H9 (cell line): ENCODE results near the gene ATG4B. TPM values are rescaled to one million over a fixed set of nuclear protein-coding genes. Genes with fewer than 3 reads are reported as not detected.

Experiments used
- DNase-seq: peaks from one replicate; pipeline ENCODE4 v3.0.0-alpha.2; 2017
- H2AFZ ChIP-seq: one replicate; pipeline ENCODE4 v1.6.1; 2013; ENCODE audit warnings: mild to moderate bottlenecking, low read length, control low read depth, moderate library complexity
- H2AK5ac ChIP-seq: 2 replicates; pipeline ENCODE4 v1.6.1; 2013; ENCODE audit warnings: low read length, control low read depth, mixed read lengths; ENCODE audit not compliant: insufficient read length
- H2BK120ac ChIP-seq: one replicate; pipeline ENCODE4 v1.6.1; 2013; ENCODE audit warnings: low read depth, mild to moderate bottlenecking, low read length, control low read depth, inconsistent platforms; ENCODE audit not compliant: poor library complexity, severe bottlenecking
- H2BK12ac ChIP-seq: 2 replicates; pipeline ENCODE4 v1.6.1; 2013; ENCODE audit warnings: low read length, control low read depth, mixed read lengths, low read depth; ENCODE audit not compliant: insufficient read length
- H2BK15ac ChIP-seq: 2 replicates; pipeline ENCODE4 v1.6.1; 2013; ENCODE audit warnings: low read depth, low read length, control low read depth
- H2BK20ac ChIP-seq: one replicate; pipeline ENCODE4 v1.6.1; 2013; ENCODE audit warnings: low read depth, mild to moderate bottlenecking, low read length, control low read depth, inconsistent platforms; ENCODE audit not compliant: poor library complexity, severe bottlenecking
- H2BK5ac ChIP-seq: 2 replicates; pipeline ENCODE4 v1.6.1; 2013; ENCODE audit warnings: low read length, control low read depth, mixed read lengths; ENCODE audit not compliant: insufficient read length
- H3K14ac ChIP-seq: 2 replicates; pipeline ENCODE4 v1.6.1; 2013; ENCODE audit warnings: low read length, control low read depth; ENCODE audit not compliant: insufficient read depth
- H3K18ac ChIP-seq: 2 replicates; pipeline ENCODE4 v1.6.1; 2013; ENCODE audit warnings: low read depth, mild to moderate bottlenecking, mixed read lengths, low read length, control low read depth; ENCODE audit not compliant: insufficient read length
- H3K23ac ChIP-seq: 2 replicates; pipeline ENCODE4 v1.6.1; 2013; ENCODE audit warnings: low read length, control low read depth, mixed read lengths, low read depth; ENCODE audit not compliant: insufficient read length
- H3K23me2 ChIP-seq: 2 replicates; pipeline ENCODE4 v1.6.1; 2013; ENCODE audit warnings: low read depth, mild to moderate bottlenecking, mixed read lengths, low read length, control low read depth; ENCODE audit not compliant: insufficient read length, poor library complexity, severe bottlenecking
- H3K27ac ChIP-seq: 2 replicates; pipeline ENCODE4 v1.5.1; 2013; ENCODE audit warnings: low read length, control low read depth, mixed read lengths, low read depth; ENCODE audit not compliant: insufficient read length
- H3K27me3 ChIP-seq: 2 replicates; pipeline ENCODE4 v1.6.1; 2013; ENCODE audit warnings: low read length, control low read depth, inconsistent platforms; ENCODE audit not compliant: insufficient read depth
- H3K4ac ChIP-seq: 2 replicates; pipeline ENCODE4 v1.6.1; 2013; ENCODE audit warnings: low read depth, mild to moderate bottlenecking, control low read depth, inconsistent platforms, low read length, moderate library complexity
- H3K4me1 ChIP-seq: 2 replicates; pipeline ENCODE4 v1.6.1; 2013; ENCODE audit warnings: low read length, control low read depth, inconsistent platforms; ENCODE audit not compliant: insufficient read depth
- H3K4me2 ChIP-seq: 2 replicates; pipeline ENCODE4 v1.6.1; 2013; ENCODE audit warnings: low read length, control low read depth, mixed read lengths; ENCODE audit not compliant: insufficient read length, insufficient read depth
- H3K56ac ChIP-seq: 2 replicates; pipeline ENCODE4 v1.6.1; 2013; ENCODE audit warnings: low read depth, mild to moderate bottlenecking, mixed read lengths, low read length, control low read depth; ENCODE audit not compliant: insufficient read length
- H3K79me1 ChIP-seq: 2 replicates; pipeline ENCODE4 v1.6.1; 2013; ENCODE audit warnings: low read depth, mild to moderate bottlenecking, moderate library complexity, low read length, control low read depth, inconsistent platforms; ENCODE audit not compliant: insufficient read depth, poor library complexity, severe bottlenecking
- H3K79me2 ChIP-seq: 2 replicates; pipeline ENCODE4 v1.6.1; 2013; ENCODE audit warnings: low read length, control low read depth, inconsistent platforms; ENCODE audit not compliant: insufficient read depth
- H3K9ac ChIP-seq: 2 replicates; pipeline ENCODE4 v1.6.1; 2013; ENCODE audit warnings: low read length, control low read depth, mixed read lengths; ENCODE audit not compliant: insufficient read length; ENCODE audit errors: extremely low read depth
- H3K9me3 ChIP-seq: one replicate; pipeline ENCODE4 v1.6.1; 2013; ENCODE audit warnings: low read depth, low read length, inconsistent platforms; ENCODE audit not compliant: control insufficient read depth
- H3T11ph ChIP-seq: one replicate; pipeline ENCODE4 v1.6.1; 2013; ENCODE audit warnings: mild to moderate bottlenecking, low read length, control low read depth, inconsistent platforms
- H4K20me1 ChIP-seq: one replicate; pipeline ENCODE4 v1.6.1; 2013; ENCODE audit not compliant: control insufficient read depth, insufficient read length, insufficient read depth
- H4K5ac ChIP-seq: 2 replicates; pipeline ENCODE4 v1.6.1; 2013; ENCODE audit warnings: low read depth, mild to moderate bottlenecking, mixed read lengths, low read length, control low read depth; ENCODE audit not compliant: insufficient read length
- H4K8ac ChIP-seq: replicated peaks from 2 replicates; pipeline ENCODE4 v1.6.1; 2013; ENCODE audit warnings: low read length, control low read depth, mixed read lengths, low read depth; ENCODE audit not compliant: insufficient read length
- H4K91ac ChIP-seq: 2 replicates; pipeline ENCODE4 v1.6.1; 2013; ENCODE audit warnings: low read depth, mild to moderate bottlenecking, moderate library complexity, mixed read lengths, low read length, control low read depth; ENCODE audit not compliant: insufficient read length
- H3K27ac Mint-ChIP-seq, 3 experiments: 2 replicates in 2 of 3; 3 replicates in 1 of 3; pipeline ENCODE4 v1.8.0; 2020 to 2021; ENCODE audit warnings: mixed read lengths in 3 of 3, mild to moderate bottlenecking in 1 of 3, moderate library complexity in 1 of 3
- H3K27me3 Mint-ChIP-seq: 2 replicates; pipeline ENCODE4 v1.8.0; 2021; ENCODE audit warnings: low read depth, mild to moderate bottlenecking, moderate library complexity, mixed read lengths
- H3K36me3 Mint-ChIP-seq, 3 experiments: 2 replicates in 2 of 3; 3 replicates in 1 of 3; pipeline ENCODE4 v1.8.0; 2020 to 2021; ENCODE audit warnings: low read depth in 3 of 3, mixed read lengths in 3 of 3; ENCODE audit not compliant: insufficient read depth in 1 of 3
- H3K4me1 Mint-ChIP-seq, 2 experiments: 2 replicates each; pipeline ENCODE4 v1.8.0; 2020; ENCODE audit warnings: mixed read lengths in 2 of 2
- H3K4me3 Mint-ChIP-seq, 2 experiments: 2 replicates in 1 of 2; 3 replicates in 1 of 2; pipeline ENCODE4 v1.8.0; 2020 to 2021; ENCODE audit warnings: mild to moderate bottlenecking in 2 of 2, mixed read lengths in 2 of 2, moderate library complexity in 1 of 2
- H3K9me3 Mint-ChIP-seq, 2 experiments: 2 replicates in 1 of 2; 3 replicates in 1 of 2; pipeline ENCODE4 v1.8.0; 2020; ENCODE audit warnings: mild to moderate bottlenecking in 2 of 2, mixed read lengths in 2 of 2, moderate library complexity in 1 of 2
- CTCF ChIP-seq: fragments of 200-600 bp; sonication (generic); conservative IDR thresholded peaks from 3 replicates; pipeline ENCODE4 v1.8.0; 2021; ENCODE audit warnings: antibody characterized with exemption, mild to moderate bottlenecking
- WGBS: extraction: QIAGEN DNeasy Blood & Tissue Kit; methylation state at CpG from one replicate; pipeline ENCODE4 v1.1.7; 2013; ENCODE audit warnings: missing lambda C conversion rate, low lambda C conversion rate, mixed read lengths; ENCODE audit not compliant: insufficient read length; ENCODE audit errors: extremely low coverage; 5-methylcytosine and 5-hydroxymethylcytosine counted together
- total RNA-seq: library from RNA; stranded (reverse); gene quantifications from 2 replicates; pipeline ENCODE4 v1.2.1, GENCODE V29; 2021

ATG4B gene
- total RNA-seq, 1 experiment from 2014 or later = 105 TPM

- Histone ChIP-seq H3K23ac (no peak overlapping the region), H3K27me3 (no peaks in the 10 kb centered on the region)
- WGBS = no CpG with 5 or more reads among the region's 13 CpGs
These were observed 15.8 kb downstream of the ATG4B start for GRCh38 chr2:241653210-241653750.

More at GRCh38 chr2:241653210-241653750, 15.8 kb downstream of the ATG4B start:
- Histone ChIP-seq H3K4me1 (peaks cover 4% of the 10 kb centered on the region; the same call in 1 of the 2 replicates), H3K79me2 (peaks cover 10% of the 10 kb centered on the region; the same call in 1 of the 2 replicates), H4K91ac (no peak overlapping the region), H3K27ac (no peak overlapping the region), H3K23me2 (no peaks in the 10 kb centered on the region), H4K20me1 (no peaks in the 10 kb centered on the region), H2AK5ac (no peak overlapping the region), H4K5ac (no peak overlapping the region), H2AFZ (no peak overlapping the region), H3K18ac (no peak overlapping the region), H2BK15ac (no peak overlapping the region), H3K4me2 (no peak overlapping the region), H3T11ph (no peak overlapping the region), H2BK5ac (no peak overlapping the region), H3K9ac (no peak overlapping the region), H3K56ac (no peak overlapping the region), H3K79me1 (peaks cover 8% of the 10 kb centered on the region), H2BK12ac (no peak overlapping the region), H3K4ac (no peak overlapping the region), H3K14ac (no peak overlapping the region), H4K8ac (no peak overlapping the region), H2BK120ac (no peak overlapping the region), H2BK20ac (no peak overlapping the region), H3K9me3 (no peaks in the 10 kb centered on the region)
- no peak for DNase-seq
- no peak overlapping the region for H3K27ac Mint-ChIP-seq
- no peaks in the 10 kb centered on the region for H3K27me3 Mint-ChIP-seq
- TF ChIP-seq CTCF = no peak
- H3K36me3 Mint-ChIP-seq = peaks cover 30 to 67% (median 60%) of the 10 kb centered on the region in 3 experiments
- H3K4me3 Mint-ChIP-seq = no peak overlapping the region
- peaks cover 17 to 22% of the 10 kb centered on the region in 2 experiments for H3K4me1 Mint-ChIP-seq
- no peaks in the 10 kb centered on the region for H3K9me3 Mint-ChIP-seq
